ENCODE measurements around the gene LRRC36.
"Not testable (repeated sequence)": the region's sequence is repeated elsewhere in the genome, so short reads cannot be mapped to it uniquely, and the experiment has no call there.

The LRRC36 gene

GRCh38 chr16:67346341-67346740 is 19.7 kb downstream of the LRRC36 start:
- Histone ChIP-seq H3K27me3 (ENCODE audit: control insufficient read depth, insufficient read depth, low read length, poor library complexity, severe bottlenecking) (no peaks in the 10 kb centered on the region), H3K9me3 (ENCODE audit: control insufficient read depth, low read length) (no peaks in the 10 kb centered on the region), H3K4me3 (ENCODE audit: insufficient read depth, low read depth, low read length) (no peak overlapping the region), H3K36me3 (ENCODE audit: control insufficient read depth, insufficient read depth, low read length) (no peaks in the 10 kb centered on the region), H3K27ac (ENCODE audit: insufficient read depth, low read depth, low read length, poor library complexity, severe bottlenecking) (no peak overlapping the region), H3K4me1 (ENCODE audit: control insufficient read depth, insufficient read depth, low read length) (no peaks in the 10 kb centered on the region)
- WGBS, 2 experiments = 94 to 100% methylated on average over 2 to 3 of the region's 3 CpGs

GRCh38 chr16:67349172-67349571 is 22.6 kb downstream of the LRRC36 start:
- Histone ChIP-seq H3K27ac (ENCODE audit: insufficient read depth, low read depth, low read length, poor library complexity, severe bottlenecking) (no peak overlapping the region), H3K36me3 (ENCODE audit: control insufficient read depth, insufficient read depth, low read length) (no peaks in the 10 kb centered on the region), H3K4me3 (ENCODE audit: insufficient read depth, low read depth, low read length) (no peak overlapping the region), H3K4me1 (ENCODE audit: control insufficient read depth, insufficient read depth, low read length) (no peaks in the 10 kb centered on the region), H3K9me3 (ENCODE audit: control insufficient read depth, low read length) (no peaks in the 10 kb centered on the region), H3K27me3 (ENCODE audit: control insufficient read depth, insufficient read depth, low read length, poor library complexity, severe bottlenecking) (no peaks in the 10 kb centered on the region)

GRCh38 chr16:67350324-67350723 is 23.7 kb downstream of the LRRC36 start:
- WGBS, 2 experiments = 83 to 93% methylated on average over 1 of the region's 1 CpG
- no peaks in the 10 kb centered on the region for H3K36me3 ChIP-seq (ENCODE audit: control insufficient read depth, insufficient read depth, low read length)

GRCh38 chr16:67352463-67352862 is 25.8 kb downstream of the LRRC36 start:
- not testable (repeated sequence) for H3K4me3 ChIP-seq (ENCODE audit: insufficient read depth, low read depth, low read length); H3K4me1 ChIP-seq (ENCODE audit: control insufficient read depth, insufficient read depth, low read length); H3K27ac ChIP-seq (ENCODE audit: insufficient read depth, low read depth, low read length, poor library complexity, severe bottlenecking); H3K36me3 ChIP-seq (ENCODE audit: control insufficient read depth, insufficient read depth, low read length); H3K27me3 ChIP-seq (ENCODE audit: control insufficient read depth, insufficient read depth, low read length, poor library complexity, severe bottlenecking); H3K9me3 ChIP-seq (ENCODE audit: control insufficient read depth, low read length)
- 92% methylated on average over 2 of the region's 3 CpGs for WGBS, 2 experiments

More at GRCh38 chr16:67350324-67350723, 23.7 kb downstream of the LRRC36 start:
- Histone ChIP-seq H3K9me3 (ENCODE audit: control insufficient read depth, low read length) (no peaks in the 10 kb centered on the region), H3K27me3 (ENCODE audit: control insufficient read depth, insufficient read depth, low read length, poor library complexity, severe bottlenecking) (no peaks in the 10 kb centered on the region), H3K4me3 (ENCODE audit: insufficient read depth, low read depth, low read length) (no peak overlapping the region), H3K4me1 (ENCODE audit: control insufficient read depth, insufficient read depth, low read length) (no peaks in the 10 kb centered on the region), H3K27ac (ENCODE audit: insufficient read depth, low read depth, low read length, poor library complexity, severe bottlenecking) (no peak overlapping the region)

GRCh38 chr16:67356396-67356795 is 29.8 kb downstream of the LRRC36 start:
- Histone ChIP-seq H3K4me3 (ENCODE audit: insufficient read depth, low read depth, low read length) (no peak overlapping the region), H3K9me3 (ENCODE audit: control insufficient read depth, low read length) (no peaks in the 10 kb centered on the region), H3K4me1 (ENCODE audit: control insufficient read depth, insufficient read depth, low read length) (no peaks in the 10 kb centered on the region), H3K27ac (ENCODE audit: insufficient read depth, low read depth, low read length, poor library complexity, severe bottlenecking) (no peak overlapping the region), H3K27me3 (ENCODE audit: control insufficient read depth, insufficient read depth, low read length, poor library complexity, severe bottlenecking) (no peaks in the 10 kb centered on the region), H3K36me3 (ENCODE audit: control insufficient read depth, insufficient read depth, low read length) (no peaks in the 10 kb centered on the region)
- WGBS, 2 experiments = 95% methylated on average over 3 of the region's 3 CpGs

GRCh38 chr16:67357561-67357960 is 30.9 kb downstream of the LRRC36 start:
- Histone ChIP-seq H3K27ac (ENCODE audit: insufficient read depth, low read depth, low read length, poor library complexity, severe bottlenecking) (no peak overlapping the region), H3K4me3 (ENCODE audit: insufficient read depth, low read depth, low read length) (no peak overlapping the region), H3K36me3 (ENCODE audit: control insufficient read depth, insufficient read depth, low read length) (no peaks in the 10 kb centered on the region), H3K4me1 (ENCODE audit: control insufficient read depth, insufficient read depth, low read length) (no peaks in the 10 kb centered on the region), H3K27me3 (ENCODE audit: control insufficient read depth, insufficient read depth, low read length, poor library complexity, severe bottlenecking) (no peaks in the 10 kb centered on the region), H3K9me3 (ENCODE audit: control insufficient read depth, low read length) (no peaks in the 10 kb centered on the region)
- WGBS, 2 experiments = 82 to 83% methylated on average over 4 of the region's 4 CpGs

- WGBS, 2 experiments = 90 to 92% methylated on average over 8 of the region's 8 CpGs
- H3K9me3 ChIP-seq (ENCODE audit: control insufficient read depth, low read length); H3K27ac ChIP-seq (ENCODE audit: insufficient read depth, low read depth, low read length, poor library complexity, severe bottlenecking); H3K27me3 ChIP-seq (ENCODE audit: control insufficient read depth, insufficient read depth, low read length, poor library complexity, severe bottlenecking); H3K4me1 ChIP-seq (ENCODE audit: control insufficient read depth, insufficient read depth, low read length); H3K36me3 ChIP-seq (ENCODE audit: control insufficient read depth, insufficient read depth, low read length); H3K4me3 ChIP-seq (ENCODE audit: insufficient read depth, low read depth, low read length): not testable (repeated sequence)
Measured at GRCh38 chr16:67359540-67360269, 33.1 kb downstream of the LRRC36 start.

GRCh38 chr16:67361038-67361437 is 34.4 kb downstream of the LRRC36 start:
- Histone ChIP-seq H3K27me3 (ENCODE audit: control insufficient read depth, insufficient read depth, low read length, poor library complexity, severe bottlenecking) (peaks cover 10% of the 10 kb centered on the region), H3K27ac (ENCODE audit: insufficient read depth, low read depth, low read length, poor library complexity, severe bottlenecking) (no peak overlapping the region), H3K4me3 (ENCODE audit: insufficient read depth, low read depth, low read length) (no peak overlapping the region), H3K4me1 (ENCODE audit: control insufficient read depth, insufficient read depth, low read length) (peaks cover 5% of the 10 kb centered on the region), H3K9me3 (ENCODE audit: control insufficient read depth, low read length) (no peaks in the 10 kb centered on the region), H3K36me3 (ENCODE audit: control insufficient read depth, insufficient read depth, low read length) (no peaks in the 10 kb centered on the region)
- WGBS, 2 experiments = 89 to 91% methylated on average over 3 of the region's 3 CpGs

GRCh38 chr16:67364600-67365235 is 38.1 kb downstream of the LRRC36 start:
- Histone ChIP-seq H3K27me3 (ENCODE audit: control insufficient read depth, insufficient read depth, low read length, poor library complexity, severe bottlenecking) (peaks cover 31% of the 10 kb centered on the region), H3K36me3 (ENCODE audit: control insufficient read depth, insufficient read depth, low read length) (no peaks in the 10 kb centered on the region), H3K4me1 (ENCODE audit: control insufficient read depth, insufficient read depth, low read length) (peaks cover 5% of the 10 kb centered on the region), H3K9me3 (ENCODE audit: control insufficient read depth, low read length) (no peaks in the 10 kb centered on the region), H3K27ac (ENCODE audit: insufficient read depth, low read depth, low read length, poor library complexity, severe bottlenecking) (no peak overlapping the region), H3K4me3 (ENCODE audit: insufficient read depth, low read depth, low read length) (no peak overlapping the region)

- WGBS, 2 experiments = 92 to 94% methylated on average over 4 of the region's 4 CpGs
Measured at GRCh38 chr16:67370661-67371060, 44.0 kb downstream of the LRRC36 start.

More at GRCh38 chr16:67370661-67371060, 44.0 kb downstream of the LRRC36 start:
- H3K27ac ChIP-seq (ENCODE audit: insufficient read depth, low read depth, low read length, poor library complexity, severe bottlenecking) = no peak overlapping the region
- no peaks in the 10 kb centered on the region for H3K9me3 ChIP-seq (ENCODE audit: control insufficient read depth, low read length)
- H3K4me1 ChIP-seq (ENCODE audit: control insufficient read depth, insufficient read depth, low read length) = no peaks in the 10 kb centered on the region
- no peak overlapping the region for H3K4me3 ChIP-seq (ENCODE audit: insufficient read depth, low read depth, low read length)
- H3K27me3 ChIP-seq (ENCODE audit: control insufficient read depth, insufficient read depth, low read length, poor library complexity, severe bottlenecking) = peaks cover 20% of the 10 kb centered on the region
- no peaks in the 10 kb centered on the region for H3K36me3 ChIP-seq (ENCODE audit: control insufficient read depth, insufficient read depth, low read length)

Measured in ectodermal cell (in vitro differentiated cells).